GM12892 (cell line): ENCODE data around the gene KIF26B.

Experiments used
- POLR2A ChIP-seq: IDR thresholded peaks from 2 replicates; pipeline ENCODE4 v1.6.1; 2011; ENCODE audit warnings: low read depth, low read length, control low read depth
- POLR2AphosphoS5 ChIP-seq: IDR thresholded peaks from 2 replicates; pipeline ENCODE4 v1.6.1; 2011; ENCODE audit warnings: low read depth, low read length, control low read depth

DNA sequence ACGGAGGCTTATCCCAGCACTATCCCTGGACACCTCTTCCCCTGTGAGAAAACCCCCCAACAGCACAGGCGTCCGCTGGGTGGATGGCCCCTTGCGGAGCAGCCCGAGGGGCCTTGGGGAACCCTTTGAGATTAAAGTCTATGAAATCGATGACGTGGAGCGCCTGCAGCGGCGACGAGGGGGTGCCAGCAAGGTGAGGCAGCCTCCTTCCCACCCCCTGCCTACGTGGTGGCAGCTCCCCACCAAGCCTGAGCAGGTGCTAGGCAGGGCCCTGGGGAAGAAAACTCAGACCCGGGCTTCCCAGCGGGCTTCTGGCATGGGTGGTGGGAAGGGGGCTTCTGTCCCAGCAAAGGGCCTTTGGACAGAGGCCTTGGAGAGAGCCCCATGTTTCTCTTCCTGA is 543.3 kb downstream of the KIF26B start:
- TF ChIP-seq POLR2A (no peak), POLR2AphosphoS5 (no peak)
